Aorta (tissue), 5 donors: ENCODE results near the gene MED29. TPM values are rescaled to one million over a fixed set of nuclear protein-coding genes. Genes with fewer than 3 reads are reported as not detected.
A peak's percentile ranks its signal among the peaks of the same experiment; 100 is the strongest.

Experiments
- ATAC-seq: fragments of 200-7000 bp; cut with Tn5 transposase; one replicate; pipeline ENCODE4 v1.9.1; 2022; ENCODE audit warnings: moderate library complexity; ENCODE audit not compliant: low FRiP score
- DNase-seq, 2 donors: peaks; one replicate each; pipeline ENCODE4 v3.0.0-alpha.2; 2020
- H3K27ac ChIP-seq, 2 donors: one replicate each; pipeline ENCODE4 v1.5.1; 2013; ENCODE audit warnings: low read length in 2 of 2, mild to moderate bottlenecking in 2 of 2, moderate library complexity in 2 of 2, control low read depth in 1 of 2, inconsistent platforms in 1 of 2, low read depth in 1 of 2
- H3K27me3 ChIP-seq, 2 donors: one replicate each; pipeline ENCODE4 v1.6.1; 2013; ENCODE audit warnings: control low read depth in 1 of 2, low read length in 1 of 2, mild to moderate bottlenecking in 1 of 2, moderate library complexity in 1 of 2; ENCODE audit not compliant: insufficient read depth in 2 of 2, control insufficient read depth in 1 of 2
- H3K36me3 ChIP-seq, 2 donors: one replicate each; pipeline ENCODE4 v1.6.1; 2013; ENCODE audit warnings: control low read depth in 1 of 2, low read length in 1 of 2, mild to moderate bottlenecking in 1 of 2; ENCODE audit not compliant: insufficient read depth in 2 of 2, control insufficient read depth in 1 of 2
- H3K4me1 ChIP-seq, 2 donors: one replicate each; pipeline ENCODE4 v1.6.1; 2013; ENCODE audit warnings: low read length in 2 of 2, control low read depth in 1 of 2, mild to moderate bottlenecking in 1 of 2, moderate library complexity in 1 of 2; ENCODE audit not compliant: insufficient read depth in 2 of 2, control insufficient read depth in 1 of 2
- H3K4me3 ChIP-seq, 2 donors: one replicate each; pipeline ENCODE4 v1.5.1; 2013; ENCODE audit warnings: low read length in 2 of 2, control low read depth in 1 of 2, mild to moderate bottlenecking in 1 of 2
- H3K9me3 ChIP-seq: one replicate; pipeline ENCODE4 v1.6.1; 2013; ENCODE audit warnings: mild to moderate bottlenecking, low read length; ENCODE audit not compliant: control insufficient read depth
- WGBS, 2 donors: extraction: QIAGEN DNeasy Blood & Tissue Kit; methylation state at CpG; one replicate each; pipeline ENCODE4 v1.1.7; 2013; 5-methylcytosine and 5-hydroxymethylcytosine counted together
- intact Hi-C, 2 donors: fragments of 100-400 bp; cut with DNase I; formaldehyde crosslinking; loops; one replicate each; pipeline versions ENCODE4 v1.14.2 to v1.15.0; 2022
- polyA plus RNA-seq, 2 donors: library from polyadenylated mRNA; stranded (reverse); fragments of 200-250 nt; gene quantifications; one replicate each; pipeline ENCODE4 v1.2.3, GENCODE V29; 2013
- total RNA-seq, 2 donors: library from RNA; stranded (reverse); fragmentation: NEBNext Ultra II Directional; extraction: Animal tissue kit (Norgen Biotek cat#: 25700); gene quantifications; one replicate each; pipeline ENCODE4 v1.2.1, GENCODE V29; 2021
- donor health status: healthy with polysubstance abuse.
- donor health status: Bipolar disorder and iron deficiency.
- donor health status: DM: no; HTN: no; CAD: no.
- donor health status: DM: no; HTN: no; CAD: no.
- donor health status: DM: yes; HTN: yes; CAD: no.

Gene MED29
- total and polyA plus RNA-seq, 4 donors: 26.0 to 35.1 (median 29.3) TPM

- no peak for DNase-seq
- WGBS, 2 donors: 64 to 73% methylated on average over 25 to 27 of the region's 27 CpGs
- peak overlapping the region in 1 of 2 donors; percentile 20 for H3K27ac ChIP-seq
- H3K9me3 ChIP-seq: no peaks in the 10 kb centered on the region
- no peaks in the 10 kb centered on the region for H3K27me3 ChIP-seq
- intact Hi-C loops: no loop called here
- no peaks in the 10 kb centered on the region for H3K4me1 ChIP-seq
- no peak for ATAC-seq
- peaks cover 2 to 3% of the 10 kb centered on the region in 2 donors for H3K36me3 ChIP-seq
- H3K4me3 ChIP-seq: no peak overlapping the region
Measured at GRCh38 chr19:39416152-39417120, 25.3 kb downstream of the MED29 start.

GRCh38 chr19:39417463-39418181 is 26.4 kb downstream of the MED29 start:
- intact Hi-C loops: no loop called here
- Histone ChIP-seq H3K27ac (no peak overlapping the region), H3K27me3 (no peaks in the 10 kb centered on the region), H3K4me1 (no peaks in the 10 kb centered on the region), H3K36me3 (peaks cover 2 to 6% of the 10 kb centered on the region in 2 donors), H3K9me3 (no peaks in the 10 kb centered on the region), H3K4me3 (no peak overlapping the region)
- 86% methylated on average over 30 of the region's 30 CpGs for WGBS, 2 donors
- DNase-seq: no peak
- no peak for ATAC-seq

GRCh38 chr19:39419003-39419402 is 27.8 kb downstream of the MED29 start:
- intact Hi-C loops: no loop called here
- no peaks in the 10 kb centered on the region for H3K27me3 ChIP-seq
- no peak for DNase-seq
- H3K9me3 ChIP-seq: no peaks in the 10 kb centered on the region
- WGBS, 2 donors: 86% methylated on average over 9 of the region's 9 CpGs
- peaks cover 2 to 7% of the 10 kb centered on the region in 2 donors for H3K36me3 ChIP-seq
- H3K4me1 ChIP-seq: no peaks in the 10 kb centered on the region
- H3K4me3 ChIP-seq: no peak overlapping the region
- H3K27ac ChIP-seq: no peak overlapping the region
- no peak for ATAC-seq

GRCh38 chr19:39420769-39421168 is 29.6 kb downstream of the MED29 start:
- peaks cover 2 to 7% of the 10 kb centered on the region in 2 donors for H3K36me3 ChIP-seq
- H3K9me3 ChIP-seq: no peaks in the 10 kb centered on the region
- H3K4me1 ChIP-seq: no peaks in the 10 kb centered on the region
- intact Hi-C loops: no loop called here
- no peak overlapping the region for H3K4me3 ChIP-seq
- no peak for ATAC-seq
- no peaks in the 10 kb centered on the region for H3K27me3 ChIP-seq
- DNase-seq: no peak
- WGBS, 2 donors: 89% methylated on average over 15 of the region's 15 CpGs
- H3K27ac ChIP-seq: no peak overlapping the region

- Histone ChIP-seq H3K4me3 (no peak overlapping the region), H3K4me1 (no peaks in the 10 kb centered on the region), H3K27me3 (no peaks in the 10 kb centered on the region), H3K9me3 (no peaks in the 10 kb centered on the region), H3K36me3 (peaks cover 2 to 7% of the 10 kb centered on the region in 2 donors), H3K27ac (no peak overlapping the region)
- no peak for DNase-seq
- WGBS, 2 donors: 91% methylated on average over 5 of the region's 5 CpGs
- ATAC-seq: no peak
- intact Hi-C loops: no loop called here
Measured at GRCh38 chr19:39422020-39422419, 30.8 kb downstream of the MED29 start.

- Histone ChIP-seq H3K4me3 (no peak overlapping the region), H3K27ac (no peak overlapping the region), H3K27me3 (no peaks in the 10 kb centered on the region), H3K4me1 (no peaks in the 10 kb centered on the region), H3K9me3 (no peaks in the 10 kb centered on the region), H3K36me3 (peaks cover 2 to 5% of the 10 kb centered on the region in 2 donors)
- WGBS, 2 donors: 80 to 81% methylated on average over 34 to 35 of the region's 35 CpGs
- DNase-seq: no peak
- intact Hi-C loops: no loop called here
- ATAC-seq: no peak
Measured at GRCh38 chr19:39423258-39424086, 32.3 kb downstream of the MED29 start.

GRCh38 chr19:39424934-39425333 is 33.8 kb downstream of the MED29 start:
- no peak overlapping the region for H3K27ac ChIP-seq
- H3K4me3 ChIP-seq: no peak overlapping the region
- 66% methylated on average over 15 to 16 of the region's 16 CpGs for WGBS, 2 donors
- no peak for DNase-seq
- H3K36me3 ChIP-seq: peaks cover 2 to 4% of the 10 kb centered on the region in 2 donors
- ATAC-seq: no peak
- H3K27me3 ChIP-seq: no peaks in the 10 kb centered on the region
- H3K4me1 ChIP-seq: no peaks in the 10 kb centered on the region
- no peaks in the 10 kb centered on the region for H3K9me3 ChIP-seq
- intact Hi-C loops: no loop called here

- Histone ChIP-seq H3K4me1 (no peaks in the 10 kb centered on the region), H3K27me3 (no peaks in the 10 kb centered on the region), H3K4me3 (no peak overlapping the region), H3K9me3 (no peaks in the 10 kb centered on the region), H3K27ac (no peak overlapping the region), H3K36me3 (peaks cover 0 to 4% of the 10 kb centered on the region in 2 donors)
- intact Hi-C loops: no loop called here
- no peak for DNase-seq
- 86 to 91% methylated on average over 7 of the region's 7 CpGs for whole genome bisulfite sequencing, 2 donors
- no peak for ATAC-seq
Measured at GRCh38 chr19:39425744-39426143, 34.6 kb downstream of the MED29 start.
